Keratinocyte (primary cell): ENCODE measurements around the gene DMRT2.
A peak's percentile ranks its signal among the peaks of the same experiment; 100 is the strongest.

Source experiments
- EZH2 ChIP-seq: IDR thresholded peaks from one replicate; pipeline ENCODE4 v1.6.1; 2012; ENCODE audit warnings: inconsistent platforms, mild to moderate bottlenecking, low read length, moderate library complexity
- TF ChIP-seq, protein P1 (sequence below), 3 experiments: IDR thresholded peaks in 1 of 3; conservative IDR thresholded peaks in 1 of 3; optimal IDR thresholded peaks in 1 of 3; 2 replicates in 2 of 3; 3 replicates in 1 of 3; pipeline versions ENCODE3 to v1.5.1; 2011; ENCODE audit warnings: low read length in 3 of 3, mild to moderate bottlenecking in 3 of 3, moderate library complexity in 2 of 3, control low read depth in 1 of 3, inconsistent platforms in 1 of 3; ENCODE audit not compliant: insufficient read depth in 2 of 3; ENCODE audit errors: extremely low read depth in 1 of 3

DNA sequence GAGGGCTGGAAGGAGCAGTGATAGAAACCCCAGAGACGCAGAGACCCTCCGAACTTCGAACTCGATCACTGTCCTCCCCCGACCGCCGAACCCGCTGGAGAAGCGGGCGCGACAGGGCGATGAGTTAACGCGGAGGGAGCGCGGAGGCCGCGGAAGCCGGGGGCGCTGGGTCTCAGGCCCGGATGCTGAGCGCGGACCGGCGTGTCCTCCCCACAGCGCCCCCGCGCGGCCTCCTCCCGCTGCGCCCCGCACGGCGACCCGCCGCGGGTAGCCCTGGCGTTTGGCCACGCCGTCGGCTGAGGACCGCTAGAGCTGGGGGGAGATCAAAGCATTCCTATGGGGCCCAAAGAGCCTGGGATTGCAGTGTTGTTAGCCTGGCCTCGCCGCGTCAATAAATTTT, 7.7 kb upstream of the DMRT2 start:
- TF ChIP-seq, protein P1, sequence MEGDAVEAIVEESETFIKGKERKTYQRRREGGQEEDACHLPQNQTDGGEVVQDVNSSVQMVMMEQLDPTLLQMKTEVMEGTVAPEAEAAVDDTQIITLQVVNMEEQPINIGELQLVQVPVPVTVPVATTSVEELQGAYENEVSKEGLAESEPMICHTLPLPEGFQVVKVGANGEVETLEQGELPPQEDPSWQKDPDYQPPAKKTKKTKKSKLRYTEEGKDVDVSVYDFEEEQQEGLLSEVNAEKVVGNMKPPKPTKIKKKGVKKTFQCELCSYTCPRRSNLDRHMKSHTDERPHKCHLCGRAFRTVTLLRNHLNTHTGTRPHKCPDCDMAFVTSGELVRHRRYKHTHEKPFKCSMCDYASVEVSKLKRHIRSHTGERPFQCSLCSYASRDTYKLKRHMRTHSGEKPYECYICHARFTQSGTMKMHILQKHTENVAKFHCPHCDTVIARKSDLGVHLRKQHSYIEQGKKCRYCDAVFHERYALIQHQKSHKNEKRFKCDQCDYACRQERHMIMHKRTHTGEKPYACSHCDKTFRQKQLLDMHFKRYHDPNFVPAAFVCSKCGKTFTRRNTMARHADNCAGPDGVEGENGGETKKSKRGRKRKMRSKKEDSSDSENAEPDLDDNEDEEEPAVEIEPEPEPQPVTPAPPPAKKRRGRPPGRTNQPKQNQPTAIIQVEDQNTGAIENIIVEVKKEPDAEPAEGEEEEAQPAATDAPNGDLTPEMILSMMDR (optimal IDR thresholded peaks at IDR 0.05 in 1 of 3, IDR thresholded peaks at IDR 0.05 in 1 of 3, conservative IDR thresholded peaks at IDR 0.05 in 1 of 3; ENCODE audit: extremely low read depth in 1 of 3, insufficient read depth in 2 of 3, low read length in 3 of 3): peak in 1 of 3 experiments; percentile 30
- no peak for TF ChIP-seq EZH2
